Measurements from ENCODE around the gene SPTAN1. TPM values are rescaled to one million over a fixed set of nuclear protein-coding genes. Genes with fewer than 3 reads are reported as not detected.

SPTAN1 gene
- total RNA-seq, 4 donors from 2014 or later, result 234 to 464 (median 328) TPM

DNA sequence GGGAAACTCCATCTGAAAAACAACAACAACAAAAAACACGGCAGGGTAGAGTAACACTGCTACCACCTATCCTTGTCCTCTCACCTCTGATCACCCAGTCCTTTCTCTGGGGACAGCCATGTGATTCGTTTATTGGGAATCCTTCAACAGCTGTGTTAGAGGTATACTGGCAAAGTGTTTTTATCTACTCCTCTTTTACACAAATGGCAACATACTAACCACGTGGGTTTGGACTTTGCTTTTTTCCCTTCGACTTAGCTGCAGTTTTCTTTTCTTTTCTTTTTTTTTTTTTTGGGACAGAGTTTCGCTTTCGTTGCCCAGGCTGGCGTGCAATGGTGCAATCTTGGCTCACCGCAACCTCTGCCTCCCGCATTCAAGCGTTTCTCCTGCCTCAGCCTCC is 125.4 kb downstream of the SPTAN1 start:
- TF ChIP-seq EP300 (IDR thresholded peaks at IDR 0.05; ENCODE audit: low read depth) (no peak), POLR2A (IDR thresholded peaks at IDR 0.05) (no peak), POLR2AphosphoS5 (IDR thresholded peaks at IDR 0.05) (no peak)
- TF ChIP-seq, protein P1, sequence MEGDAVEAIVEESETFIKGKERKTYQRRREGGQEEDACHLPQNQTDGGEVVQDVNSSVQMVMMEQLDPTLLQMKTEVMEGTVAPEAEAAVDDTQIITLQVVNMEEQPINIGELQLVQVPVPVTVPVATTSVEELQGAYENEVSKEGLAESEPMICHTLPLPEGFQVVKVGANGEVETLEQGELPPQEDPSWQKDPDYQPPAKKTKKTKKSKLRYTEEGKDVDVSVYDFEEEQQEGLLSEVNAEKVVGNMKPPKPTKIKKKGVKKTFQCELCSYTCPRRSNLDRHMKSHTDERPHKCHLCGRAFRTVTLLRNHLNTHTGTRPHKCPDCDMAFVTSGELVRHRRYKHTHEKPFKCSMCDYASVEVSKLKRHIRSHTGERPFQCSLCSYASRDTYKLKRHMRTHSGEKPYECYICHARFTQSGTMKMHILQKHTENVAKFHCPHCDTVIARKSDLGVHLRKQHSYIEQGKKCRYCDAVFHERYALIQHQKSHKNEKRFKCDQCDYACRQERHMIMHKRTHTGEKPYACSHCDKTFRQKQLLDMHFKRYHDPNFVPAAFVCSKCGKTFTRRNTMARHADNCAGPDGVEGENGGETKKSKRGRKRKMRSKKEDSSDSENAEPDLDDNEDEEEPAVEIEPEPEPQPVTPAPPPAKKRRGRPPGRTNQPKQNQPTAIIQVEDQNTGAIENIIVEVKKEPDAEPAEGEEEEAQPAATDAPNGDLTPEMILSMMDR (IDR thresholded peaks at IDR 0.05), result no peak
- no peak overlapping the region for H3K27ac ChIP-seq
- no peaks in the 10 kb centered on the region for H3K36me3 ChIP-seq
- no peaks in the 10 kb centered on the region for H3K9me3 ChIP-seq
- DNase-seq, result no peak
- in situ Hi-C loops (cut with MboI; ENCODE audit: low pct_ligation_motif_present in 1 of 4, low pct_unique_long_range_greater_than_20kb in 1 of 4, low sequenced_read_pairs in 3 of 4) (no loop called here), intact Hi-C loops (cut with DNase I; ENCODE audit: low total_unique reads) (no loop called here)
- H3K4me1 ChIP-seq, result peaks cover 0 to 5% (median under 1%) of the 10 kb centered on the region in 4 donors
- H3K4me3 ChIP-seq, result no peak overlapping the region
- no peaks in the 10 kb centered on the region for H3K27me3 ChIP-seq
- WGBS, 2 donors (ENCODE audit: low coverage in 1 of 2), result 87 to 89% methylated on average over 10 of the region's 10 CpGs

Small RNA genes lying within 50 kb of the gene (small RNA-seq; reads per million reads assigned to genes)
- gene RNU7-171P, result 0 reads per million in 4 donors

Other genes with a start within 250 kb of the SPTAN1 start
- gene TRUB2, start 230.1 kb upstream of the SPTAN1 start, total RNA-seq, result 10 to 100 TPM in 3 of 4 donors, 1 to 10 TPM in 1; 6.0 to 47.0 (median 12.5) TPM
- gene COQ4, start 229.7 kb upstream of the SPTAN1 start, total RNA-seq, result 100 to 1,000 TPM in 3 of 4 donors, 10 to 100 TPM in 1; 90.8 to 117 (median 109) TPM
- 10 to 100 TPM; 26.3 to 92.4 (median 44.2) TPM for gene SLC27A4, start 212.1 kb upstream of the SPTAN1 start, total RNA-seq
- 10 to 100 TPM; 24.7 to 37.5 (median 27.9) TPM for gene URM1, start 181.2 kb upstream of the SPTAN1 start, total RNA-seq
- 10 to 100 TPM in 1 of 4 donors, 1 to 10 TPM in 3; 4.5 to 19.7 (median 7.8) TPM for gene CERCAM, start 131.7 kb upstream of the SPTAN1 start, total RNA-seq
- 10 to 100 TPM; 13.2 to 62.3 (median 19.8) TPM for gene ODF2, start 96.6 kb upstream of the SPTAN1 start, total RNA-seq
- gene GLE1, start 47.9 kb upstream of the SPTAN1 start, total RNA-seq, result 100 to 1,000 TPM in 1 of 4 donors, 10 to 100 TPM in 3; 24.3 to 120 (median 58.7) TPM
- gene DYNC2I2, start 104.3 kb downstream of the SPTAN1 start, total RNA-seq, result 100 to 1,000 TPM in 2 of 4 donors, 10 to 100 TPM in 2; 41.4 to 160 (median 94.9) TPM
- 100 to 1,000 TPM in 1 of 4 donors, 10 to 100 TPM in 3; 29.2 to 153 (median 64.4) TPM for gene SET, start 136.6 kb downstream of the SPTAN1 start, total RNA-seq
- 10 to 100 TPM in 1 of 4 donors, 1 to 10 TPM in 3; 1.9 to 20.1 (median 5.8) TPM for gene PKN3, start 149.9 kb downstream of the SPTAN1 start, total RNA-seq
- gene ZDHHC12, start 171.5 kb downstream of the SPTAN1 start, total RNA-seq, result 100 to 1,000 TPM in 2 of 4 donors, 10 to 100 TPM in 2; 35.6 to 190 (median 123) TPM
- gene ZER1, start 219.3 kb downstream of the SPTAN1 start, total RNA-seq, result 100 to 1,000 TPM in 1 of 4 donors, 10 to 100 TPM in 3; 57.5 to 116 (median 73.8) TPM
- gene TBC1D13, start 234.7 kb downstream of the SPTAN1 start, total RNA-seq, result 100 to 1,000 TPM in 1 of 4 donors, 10 to 100 TPM in 2, 1 to 10 TPM in 1; 9.6 to 244 (median 21.6) TPM